H1 (cell line): ENCODE results near the gene KRTAP10-3. TPM values are rescaled to one million over a fixed set of nuclear protein-coding genes. Genes with fewer than 3 reads are reported as not detected.

ENCODE experiments used
- CTCF ChIA-PET: fragments of 300-600 bp; sonication (Branson Sonifier 250); formaldehyde crosslinking; loops from one replicate; lab custom pipeline; 2021; ENCODE audit not compliant: partially characterized antibody; lab: Charles Lee
- POLR2A ChIA-PET: fragments of 300-600 bp; sonication (Branson Sonifier 250); formaldehyde crosslinking; loops from one replicate; lab custom pipeline; 2021; ENCODE audit warnings: inconsistent platforms; ENCODE audit not compliant: partially characterized antibody; lab: Charles Lee
- DNase-seq, 2 experiments: peaks; one replicate each; pipeline versions ENCODE4 v3.0.0 to v3.0.0-alpha.2; 2010 to 2022; ENCODE audit warnings: low spot score in 2 of 2, low read depth in 1 of 2, mixed read lengths in 1 of 2
- FAIRE-seq: peaks from 2 replicates; lab custom pipeline; 2011; peaks lifted over from hg19 to GRCh38; lab: Jason Lieb, UNC
- H2AFZ ChIP-seq: 2 replicates; pipeline ENCODE4 v1.8.1; 2012; ENCODE audit warnings: low read length, inconsistent platforms
- H2AK5ac ChIP-seq: 2 replicates; pipeline ENCODE4 v1.6.1; 2013; ENCODE audit warnings: low read depth, low read length
- H2BK120ac ChIP-seq: replicated peaks from 2 replicates; pipeline ENCODE3; 2013; ENCODE audit warnings: low read depth, low read length, inconsistent platforms
- H2BK12ac ChIP-seq: 2 replicates; pipeline ENCODE4 v1.6.1; 2013; ENCODE audit warnings: low read depth, low read length
- H2BK15ac ChIP-seq: 2 replicates; pipeline ENCODE4 v1.6.1; 2013; ENCODE audit warnings: low read length
- H2BK20ac ChIP-seq: 2 replicates; pipeline ENCODE4 v1.6.1; 2013; ENCODE audit warnings: low read length
- H2BK5ac ChIP-seq: 2 replicates; pipeline ENCODE4 v1.6.1; 2013; ENCODE audit warnings: low read depth, low read length
- H3K14ac ChIP-seq: 2 replicates; pipeline ENCODE4 v1.6.1; 2013; ENCODE audit warnings: inconsistent platforms; ENCODE audit not compliant: insufficient read length
- H3K18ac ChIP-seq: 2 replicates; pipeline ENCODE4 v1.6.1; 2013; ENCODE audit warnings: low read length; ENCODE audit errors: extremely low read depth
- H3K23ac ChIP-seq: 2 replicates; pipeline ENCODE4 v1.6.1; 2013; ENCODE audit warnings: inconsistent platforms; ENCODE audit not compliant: insufficient read length
- H3K23me2 ChIP-seq: 2 replicates; pipeline ENCODE4 v1.6.1; 2013; ENCODE audit warnings: low read depth, low read length
- H3K27ac ChIP-seq: 2 replicates; pipeline ENCODE4 v1.6.1; 2011; ENCODE audit warnings: low read depth, low read length, inconsistent platforms
- H3K27me3 ChIP-seq, 4 experiments: replicated peaks in 1 of 4; 1 replicate in 1 of 4; 2 replicates in 3 of 4; pipeline versions ENCODE4 v1.6.1 to v1.8.1; 2011 to 2013; ENCODE audit warnings: low read length in 3 of 4, mild to moderate bottlenecking in 3 of 4, inconsistent platforms in 2 of 4, mixed read lengths in 2 of 4, moderate library complexity in 1 of 4; ENCODE audit not compliant: control insufficient read depth in 3 of 4, insufficient read depth in 3 of 4; ENCODE audit errors: extremely low read depth in 1 of 4
- H3K36me3 ChIP-seq, 4 experiments: 2 replicates each; pipeline versions ENCODE4 v1.6.1 to v1.8.1; 2011 to 2013; ENCODE audit warnings: mild to moderate bottlenecking in 4 of 4, low read length in 3 of 4, moderate library complexity in 2 of 4, control low read depth in 1 of 4, inconsistent platforms in 1 of 4; ENCODE audit not compliant: insufficient read depth in 4 of 4, control insufficient read depth in 2 of 4
- H3K4ac ChIP-seq: replicated peaks from 2 replicates; pipeline ENCODE3; 2013; ENCODE audit warnings: low read length, low read depth, mixed read lengths, inconsistent platforms; ENCODE audit not compliant: insufficient read length
- H3K4me1 ChIP-seq, 4 experiments: replicated peaks in 1 of 4; 1 replicate in 1 of 4; 2 replicates in 3 of 4; pipeline versions ENCODE4 v1.6.1 to v1.8.1; 2011 to 2013; ENCODE audit warnings: low read length in 3 of 4, inconsistent platforms in 2 of 4, mixed read lengths in 1 of 4; ENCODE audit not compliant: insufficient read depth in 4 of 4, control insufficient read depth in 3 of 4
- H3K4me2 ChIP-seq, 2 experiments: 2 replicates each; pipeline versions ENCODE4 v1.6.1 to v1.8.1; 2011 to 2013; ENCODE audit warnings: low read depth in 2 of 2, low read length in 2 of 2, control low read depth in 1 of 2, inconsistent platforms in 1 of 2, mild to moderate bottlenecking in 1 of 2; ENCODE audit not compliant: insufficient read depth in 1 of 2
- H3K4me3 ChIP-seq, 4 experiments: fragments of 200-600, 300-600 bp in 1 of 4; sonication (generic), shearing (Covaris generic), sonication (Bioruptor Twin) in 1 of 4; 2 replicates each; pipeline versions ENCODE4 v1.5.1 to v1.8.1; 2011 to 2016; ENCODE audit warnings: low read length in 4 of 4, low read depth in 3 of 4, control low read depth in 2 of 4, inconsistent platforms in 2 of 4, mild to moderate bottlenecking in 2 of 4, mixed read lengths in 1 of 4, moderate library complexity in 1 of 4; ENCODE audit not compliant: insufficient read depth in 2 of 4; ENCODE audit errors: extremely low read depth in 1 of 4
- H3K56ac ChIP-seq: replicated peaks from 2 replicates; pipeline ENCODE3; 2013; ENCODE audit warnings: low read depth, mild to moderate bottlenecking, mixed read lengths, low read length, inconsistent platforms; ENCODE audit not compliant: insufficient read length
- H3K79me1 ChIP-seq: 2 replicates; pipeline ENCODE4 v1.6.1; 2013; ENCODE audit warnings: low read depth, low read length, control low read depth
- H3K79me2 ChIP-seq, 2 experiments: 2 replicates each; pipeline versions ENCODE4 v1.6.1 to v1.8.1; 2012 to 2013; ENCODE audit warnings: low read length in 2 of 2, mild to moderate bottlenecking in 2 of 2, inconsistent platforms in 1 of 2; ENCODE audit not compliant: insufficient read depth in 2 of 2, control insufficient read depth in 1 of 2
- H3K9ac ChIP-seq, 4 experiments: replicated peaks in 1 of 4; 1 replicate in 1 of 4; 2 replicates in 3 of 4; pipeline versions ENCODE4 v1.6.1 to v1.8.1; 2011 to 2013; ENCODE audit warnings: low read depth in 3 of 4, low read length in 3 of 4, control low read depth in 2 of 4, mild to moderate bottlenecking in 2 of 4, moderate library complexity in 2 of 4, inconsistent platforms in 1 of 4; ENCODE audit errors: extremely low read depth in 1 of 4
- H3K9me3 ChIP-seq, 2 experiments: 2 replicates each; pipeline versions ENCODE4 v1.6.1 to v1.8.1; 2012 to 2013; ENCODE audit warnings: mild to moderate bottlenecking in 2 of 2, moderate library complexity in 2 of 2, control low read depth in 1 of 2, inconsistent platforms in 1 of 2, low read depth in 1 of 2, low read length in 1 of 2, mixed read lengths in 1 of 2; ENCODE audit not compliant: insufficient read depth in 2 of 2
- H4K20me1 ChIP-seq, 2 experiments: replicated peaks in 1 of 2; 2 replicates each; pipeline versions ENCODE3 to v1.8.1; 2011 to 2013; ENCODE audit warnings: inconsistent platforms in 2 of 2, low read length in 2 of 2, mild to moderate bottlenecking in 1 of 2; ENCODE audit not compliant: insufficient read depth in 2 of 2, control insufficient read depth in 1 of 2
- H4K5ac ChIP-seq: 2 replicates; pipeline ENCODE4 v1.6.1; 2013; ENCODE audit warnings: low read length, low read depth, mixed read lengths, inconsistent platforms; ENCODE audit not compliant: insufficient read length
- H4K8ac ChIP-seq: 2 replicates; pipeline ENCODE4 v1.8.0; 2013; ENCODE audit warnings: mild to moderate bottlenecking, moderate library complexity, low read length, inconsistent platforms; ENCODE audit not compliant: insufficient read depth; ENCODE audit errors: extremely low read depth
- H4K91ac ChIP-seq: replicated peaks from 2 replicates; pipeline ENCODE3; 2013; ENCODE audit warnings: low read length, mixed read lengths, inconsistent platforms; ENCODE audit not compliant: insufficient read length
- GABPA ChIP-seq: IDR thresholded peaks from 2 replicates; pipeline ENCODE4 v1.6.1; 2011; ENCODE audit warnings: mild to moderate bottlenecking, low read length, moderate library complexity, borderline replicate concordance; ENCODE audit not compliant: insufficient read depth
- POLR2AphosphoS5 ChIP-seq: IDR thresholded peaks from 2 replicates; pipeline ENCODE4 v1.6.1; 2011; ENCODE audit warnings: low read depth, low read length
- WGBS, 2 experiments: shearing (Covaris generic) in 1 of 2; methylation state at CpG; one replicate each; pipeline versions ENCODE4 v1.1.6 to v1.1.7; 2013 to 2015; ENCODE audit warnings: low lambda C conversion rate in 2 of 2, mixed read lengths in 2 of 2, inconsistent platforms in 1 of 2, low coverage in 1 of 2, missing lambda C conversion rate in 1 of 2; ENCODE audit not compliant: insufficient replicate concordance in 2 of 2, insufficient coverage in 1 of 2, insufficient read length in 1 of 2; ENCODE audit errors: extremely low coverage in 1 of 2, missing lambda C conversion rate in 1 of 2; 5-methylcytosine and 5-hydroxymethylcytosine counted together
- polyA plus RNA-seq, 7 experiments: library from polyadenylated mRNA; depleted of rRNA in 3 of 7; stranded (reverse) in 5 of 7; unstranded in 2 of 7; fragments of >200 nt in 5 of 7; fragments of 200-250 nt in 2 of 7; gene quantifications; 1 replicate in 5 of 7; 2 replicates in 1 of 7; 4 replicates in 1 of 7; pipeline versions ENCODE4 v1.2.1 to v1.2.3, GENCODE V29; 2011 to 2013; ENCODE audit warnings: missing spikeins in 2 of 7, mixed read lengths in 2 of 7
- total RNA-seq: library from RNA; stranded (reverse); fragmentation: NEBNext Ultra II Directional; extraction: Animal tissue kit (Norgen Biotek cat#: 25700); gene quantifications from 2 replicates; pipeline ENCODE4 v1.2.1, GENCODE V29; 2021

KRTAP10-3 gene
- total and polyA plus RNA-seq, 2 of the 8 experiments (the other 6 are each of a cell fraction or from before 2014, with no cell fraction given) = not detected

DNA sequence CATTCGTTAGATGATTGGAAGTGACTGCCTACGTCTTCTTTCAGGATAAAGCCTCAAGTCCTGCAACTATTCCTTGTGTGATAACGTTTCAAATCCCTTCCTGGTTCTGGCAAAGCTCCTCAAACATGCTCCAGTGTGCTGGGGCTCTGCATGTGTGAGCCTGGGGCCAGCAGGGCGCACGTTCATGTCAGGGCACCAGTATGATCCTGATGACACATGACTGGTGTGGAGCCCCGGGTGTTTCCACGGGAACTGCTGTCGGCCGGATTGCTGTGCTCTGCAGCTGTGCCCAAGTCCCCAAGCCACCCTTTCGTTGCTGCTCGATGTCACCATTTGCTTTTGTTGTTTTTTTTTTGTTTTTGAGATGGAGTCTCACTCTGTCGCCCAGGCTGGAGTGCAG, 39.9 kb downstream of the KRTAP10-3 start:
- H3K56ac ChIP-seq = no peak overlapping the region
- no peak overlapping the region for H2BK5ac ChIP-seq
- no peak overlapping the region for H3K18ac ChIP-seq
- H3K4ac ChIP-seq = no peak overlapping the region
- H2BK12ac ChIP-seq = no peak overlapping the region
- H3K23ac ChIP-seq = no peak overlapping the region
- H3K9me3 ChIP-seq = peaks cover 0 to 3% of the 10 kb centered on the region in 2 experiments; a peak in 3 of 4 replicates
- H3K27ac ChIP-seq = no peak overlapping the region
- H2BK120ac ChIP-seq = no peak overlapping the region
- no peak overlapping the region for H4K5ac ChIP-seq
- ChIA-PET CTCF (interaction anchor here (0.6 to 2.3 kb wide), 7 partner anchors 8 to 275 kb away, joined by 3 to 17 read pairs (median 3); no protein-coding TSS in a partner anchor), POLR2A (interaction anchor here (0.7 to 0.9 kb wide), 3 partner anchors 241 to 440 kb away, joined by 3 to 4 read pairs (median 3); no protein-coding TSS in a partner anchor)
- peaks cover 0 to 3% (median 0%) of the 10 kb centered on the region in 4 experiments; a peak in 1 of 7 replicates for H3K4me1 ChIP-seq
- no peaks in the 10 kb centered on the region for H4K20me1 ChIP-seq
- H4K8ac ChIP-seq = no peak overlapping the region
- H3K4me3 ChIP-seq = no peak overlapping the region
- FAIRE-seq (no peak), DNase-seq (no peak)
- H2AK5ac ChIP-seq = no peak overlapping the region
- H3K79me2 ChIP-seq = no peaks in the 10 kb centered on the region
- peaks cover 3% of the 10 kb centered on the region; the same call in 1 of the 2 replicates for H3K79me1 ChIP-seq
- 88% methylated on average over 12 of the region's 12 CpGs; no CpG with 5 or more reads in 1 of the 2 experiments for WGBS, 2 experiments
- no peak overlapping the region for H2AFZ ChIP-seq
- TF ChIP-seq GABPA (no peak), POLR2AphosphoS5 (0 out of 2 replicates have a peak, but pooled peaks have one; percentile 26)
- no peaks in the 10 kb centered on the region for H3K27me3 ChIP-seq
- H3K36me3 ChIP-seq = no peaks in the 10 kb centered on the region
- peaks cover 6% of the 10 kb centered on the region for H3K23me2 ChIP-seq
- no peak overlapping the region for H2BK15ac ChIP-seq
- H3K4me2 ChIP-seq = no peak overlapping the region
- no peak overlapping the region for H2BK20ac ChIP-seq
- no peak overlapping the region for H3K9ac ChIP-seq
- no peak overlapping the region for H4K91ac ChIP-seq
- no peak overlapping the region for H3K14ac ChIP-seq
